ENCODE results near the gene UBE2E2. TPM values are rescaled to one million over a fixed set of nuclear protein-coding genes. Genes with fewer than 3 reads are reported as not detected.

UBE2E2 gene
- total RNA-seq, 1 experiment from 2014 or later: 64.3 TPM

DNA sequence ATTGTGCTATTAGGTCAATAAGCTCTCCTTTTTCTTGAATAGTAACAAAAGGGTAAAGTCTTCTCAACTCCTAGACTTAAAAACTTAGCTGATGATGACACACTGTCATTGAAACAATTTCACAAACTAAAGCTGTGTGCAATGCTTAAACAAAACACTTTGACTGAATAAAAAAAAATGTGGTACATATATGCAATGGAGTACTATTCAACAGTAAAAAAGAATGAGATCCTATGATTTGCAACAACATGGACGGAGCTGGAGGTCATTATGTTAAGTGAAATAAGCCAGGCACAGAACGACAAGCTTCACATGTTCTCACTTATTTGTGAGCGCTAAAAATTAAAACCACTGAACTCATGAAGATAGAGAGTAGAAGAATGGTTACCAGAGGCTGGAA, 370.7 kb downstream of the UBE2E2 start:
- intact Hi-C loops (cut with micrococcal nuclease): no loop called here
- CTCF ChIA-PET: no interaction called here
- H3K36me3 Mint-ChIP-seq (ENCODE audit: insufficient read depth, unreplicated experiment): no peaks in the 10 kb centered on the region

DNA sequence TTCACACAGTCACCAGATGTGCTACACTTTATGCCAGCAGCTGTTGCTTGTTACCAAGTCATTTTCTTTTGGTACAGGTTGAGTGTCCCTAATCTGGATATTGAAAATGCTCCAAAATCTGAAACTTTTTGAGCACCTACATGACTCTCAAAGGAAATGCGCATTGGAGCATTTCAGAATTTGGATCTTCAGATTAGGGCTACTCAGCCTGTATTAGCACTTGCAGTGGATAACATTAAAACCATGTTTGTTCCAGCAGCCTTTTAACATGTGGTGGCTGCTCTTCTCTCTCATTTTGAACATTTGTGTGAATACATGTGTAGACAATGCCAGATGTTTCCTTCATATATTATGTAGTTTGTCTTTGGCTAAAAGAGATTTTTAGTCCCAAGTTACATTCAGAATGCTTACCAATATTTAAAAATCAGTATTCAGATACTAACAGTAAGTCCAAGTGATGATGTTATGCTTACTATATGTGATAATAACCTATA, 371.7 kb downstream of the UBE2E2 start:
- no peak for TF ChIP-seq CTCF (IDR thresholded peaks at IDR 0.05; ENCODE audit: unreplicated experiment)
- peaks cover 6% of the 10 kb centered on the region for H3K36me3 Mint-ChIP-seq (ENCODE audit: insufficient read depth, unreplicated experiment)
- peak overlapping the region; percentile 63 for H3K27ac Mint-ChIP-seq (ENCODE audit: low read depth, unreplicated experiment)
- H3K4me1 Mint-ChIP-seq (ENCODE audit: insufficient read depth, unreplicated experiment): peaks cover 23% of the 10 kb centered on the region
- H3K27me3 Mint-ChIP-seq (ENCODE audit: insufficient read depth, unreplicated experiment): no peaks in the 10 kb centered on the region
- no TSS peak for BruUV-seq (replicated peaks)
- POLR2A ChIA-PET: no interaction called here
- DNase-seq (ENCODE audit: unreplicated experiment): no peak
- intact Hi-C loops (cut with micrococcal nuclease): no loop called here
- CTCF ChIA-PET: interaction anchor here (0.7 kb wide), 1 partner anchor 30 kb away, joined by 4 read pairs; no protein-coding TSS in a partner anchor
- H3K9me3 Mint-ChIP-seq (ENCODE audit: unreplicated experiment): no peaks in the 10 kb centered on the region
- H3K4me3 Mint-ChIP-seq (ENCODE audit: unreplicated experiment): no peak overlapping the region

More for the DNA sequence above, 370.7 kb downstream of the UBE2E2 start:
- no TSS peak for BruUV-seq (replicated peaks)
- POLR2A ChIA-PET: interaction anchor here (0.6 to 1.1 kb wide), 2 partner anchors 25 to 33 kb away, joined by 3 read pairs; no protein-coding TSS in a partner anchor
- no peak for DNase-seq (ENCODE audit: unreplicated experiment)
- Mint-ChIP-seq H3K27me3 (ENCODE audit: insufficient read depth, unreplicated experiment) (no peaks in the 10 kb centered on the region), H3K27ac (ENCODE audit: low read depth, unreplicated experiment) (no peak overlapping the region), H3K9me3 (ENCODE audit: unreplicated experiment) (no peaks in the 10 kb centered on the region), H3K4me1 (ENCODE audit: insufficient read depth, unreplicated experiment) (peaks cover 17% of the 10 kb centered on the region), H3K4me3 (ENCODE audit: unreplicated experiment) (no peak overlapping the region)
- no peak for TF ChIP-seq CTCF (IDR thresholded peaks at IDR 0.05; ENCODE audit: unreplicated experiment)

- BruUV-seq (replicated peaks): no TSS peak
- TF ChIP-seq CTCF (IDR thresholded peaks at IDR 0.05; ENCODE audit: unreplicated experiment): no peak
- H3K27ac Mint-ChIP-seq (ENCODE audit: low read depth, unreplicated experiment): peak overlapping the region; percentile 63
- DNase-seq (ENCODE audit: unreplicated experiment): peak; percentile 16
- no peak overlapping the region for H3K4me3 Mint-ChIP-seq (ENCODE audit: unreplicated experiment)
- H3K36me3 Mint-ChIP-seq (ENCODE audit: insufficient read depth, unreplicated experiment): peaks cover 7% of the 10 kb centered on the region
- no peaks in the 10 kb centered on the region for H3K27me3 Mint-ChIP-seq (ENCODE audit: insufficient read depth, unreplicated experiment)
- H3K9me3 Mint-ChIP-seq (ENCODE audit: unreplicated experiment): no peaks in the 10 kb centered on the region
- ChIA-PET CTCF (no interaction called here), POLR2A (no interaction called here)
- peaks cover 31% of the 10 kb centered on the region for H3K4me1 Mint-ChIP-seq (ENCODE audit: insufficient read depth, unreplicated experiment)
- intact Hi-C loops (cut with micrococcal nuclease): no loop called here
Observed at GRCh38 chr3:23575697-23576096, 372.6 kb downstream of the UBE2E2 start.

DNA sequence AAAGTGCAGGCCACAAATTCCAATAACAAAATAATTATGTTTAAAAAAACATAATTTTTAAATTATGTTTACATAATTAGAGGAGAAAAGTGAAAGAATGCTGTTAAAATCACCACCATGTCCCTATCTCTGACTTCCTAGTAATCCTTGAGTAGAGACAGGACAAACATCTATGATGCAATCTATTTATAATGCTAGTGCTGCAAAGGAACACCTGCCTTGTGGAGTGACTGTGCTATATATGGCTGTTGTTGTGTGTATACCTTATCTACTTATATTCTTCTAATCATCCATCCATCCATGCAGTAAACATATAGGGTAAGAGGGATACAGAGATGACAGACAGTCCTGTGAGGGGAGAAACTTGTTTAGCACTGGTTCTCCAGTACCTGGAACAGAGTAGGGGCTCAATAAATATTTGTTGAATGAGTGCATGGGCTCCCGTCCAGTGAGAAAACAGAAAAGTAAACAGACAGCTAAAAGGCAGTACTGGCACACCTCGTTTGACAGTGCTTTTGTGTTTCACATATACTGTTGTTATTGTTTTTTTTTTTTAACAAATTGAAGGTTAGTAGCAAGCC, 373.3 kb downstream of the UBE2E2 start:
- Mint-ChIP-seq H3K4me1 (ENCODE audit: insufficient read depth, unreplicated experiment) (peaks cover 32% of the 10 kb centered on the region), H3K4me3 (ENCODE audit: unreplicated experiment) (no peak overlapping the region), H3K9me3 (ENCODE audit: unreplicated experiment) (no peaks in the 10 kb centered on the region), H3K36me3 (ENCODE audit: insufficient read depth, unreplicated experiment) (peaks cover 7% of the 10 kb centered on the region), H3K27ac (ENCODE audit: low read depth, unreplicated experiment) (peak overlapping the region; percentile 63), H3K27me3 (ENCODE audit: insufficient read depth, unreplicated experiment) (no peaks in the 10 kb centered on the region)
- CTCF ChIA-PET: no interaction called here
- POLR2A ChIA-PET: interaction anchor here (0.8 to 0.9 kb wide), 2 partner anchors 15 to 341 kb away, joined by 3 to 4 read pairs; no protein-coding TSS in a partner anchor
- intact Hi-C loops (cut with micrococcal nuclease): no loop called here
- TF ChIP-seq CTCF (IDR thresholded peaks at IDR 0.05; ENCODE audit: unreplicated experiment): no peak
- no TSS peak for BruUV-seq (replicated peaks)
- peak; percentile 34 for DNase-seq (ENCODE audit: unreplicated experiment)

Measured in MCF 10A (cell line).